Chondrocyte (in vitro differentiated cells): ENCODE results near the gene N4BP2L1. TPM values are rescaled to one million over a fixed set of nuclear protein-coding genes. Genes with fewer than 3 reads are reported as not detected.

Source experiments
- DNase-seq: peaks from one replicate; pipeline ENCODE4 v3.0.0; 2021; ENCODE audit warnings: mixed read lengths, low spot score
- H3K27ac Mint-ChIP-seq: one replicate; pipeline ENCODE4 v1.8.0; 2021; ENCODE audit warnings: mild to moderate bottlenecking, moderate library complexity, mixed read lengths; ENCODE audit not compliant: unreplicated experiment
- H3K27me3 Mint-ChIP-seq: 2 replicates; pipeline ENCODE4 v1.8.0; 2021; ENCODE audit warnings: low read depth, mixed read lengths
- H3K36me3 Mint-ChIP-seq: 2 replicates; pipeline ENCODE4 v1.8.0; 2021; ENCODE audit warnings: low read depth, mixed read lengths
- H3K4me1 Mint-ChIP-seq: 2 replicates; pipeline ENCODE4 v1.8.0; 2021; ENCODE audit warnings: low read depth, mild to moderate bottlenecking, mixed read lengths
- H3K4me3 Mint-ChIP-seq: one replicate; pipeline ENCODE4 v1.8.0; 2021; ENCODE audit warnings: mild to moderate bottlenecking, moderate library complexity, mixed read lengths; ENCODE audit not compliant: unreplicated experiment
- H3K9me3 Mint-ChIP-seq: 2 replicates; pipeline ENCODE4 v1.8.0; 2021; ENCODE audit warnings: low read depth, mixed read lengths
- CTCF ChIP-seq: fragments of 200-600 bp; sonication (generic); IDR thresholded peaks from 2 replicates; pipeline ENCODE4 v1.5.0; 2021; ENCODE audit warnings: antibody characterized with exemption, mild to moderate bottlenecking, moderate library complexity
- total RNA-seq: library from RNA; stranded (reverse); gene quantifications from 3 replicates; pipeline ENCODE4 v1.2.1, GENCODE V29; 2021

The N4BP2L1 gene
- total RNA-seq, 1 donor from 2014 or later, result 3.3 TPM

- TF ChIP-seq CTCF, result no peak
- Mint-ChIP-seq H3K27me3 (no peaks in the 10 kb centered on the region), H3K4me3 (no peak overlapping the region), H3K27ac (no peak overlapping the region), H3K4me1 (no peaks in the 10 kb centered on the region), H3K36me3 (no peaks in the 10 kb centered on the region), H3K9me3 (no peaks in the 10 kb centered on the region)
- DNase-seq, result no peak
Observed at GRCh38 chr13:32390484-32390883, 37.4 kb downstream of the N4BP2L1 start.

- Mint-ChIP-seq H3K36me3 (no peaks in the 10 kb centered on the region), H3K27me3 (no peaks in the 10 kb centered on the region), H3K27ac (no peak overlapping the region)
Observed at GRCh38 chr13:32390048-32390447, 37.9 kb downstream of the N4BP2L1 start.

GRCh38 chr13:32385410-32385809 is 42.5 kb downstream of the N4BP2L1 start:
- no peaks in the 10 kb centered on the region for H3K9me3 Mint-ChIP-seq
- no peak for DNase-seq
- H3K27ac Mint-ChIP-seq, result no peak overlapping the region
- H3K4me1 Mint-ChIP-seq, result no peaks in the 10 kb centered on the region
- H3K36me3 Mint-ChIP-seq, result no peaks in the 10 kb centered on the region
- TF ChIP-seq CTCF, result no peak
- H3K27me3 Mint-ChIP-seq, result no peaks in the 10 kb centered on the region
- H3K4me3 Mint-ChIP-seq, result no peak overlapping the region

More at GRCh38 chr13:32390048-32390447, 37.9 kb downstream of the N4BP2L1 start:
- H3K9me3 Mint-ChIP-seq, result no peaks in the 10 kb centered on the region
- no peak overlapping the region for H3K4me3 Mint-ChIP-seq
- DNase-seq, result no peak
- TF ChIP-seq CTCF, result no peak
- no peaks in the 10 kb centered on the region for H3K4me1 Mint-ChIP-seq

GRCh38 chr13:32384702-32385101 is 43.2 kb downstream of the N4BP2L1 start:
- no peaks in the 10 kb centered on the region for H3K9me3 Mint-ChIP-seq
- DNase-seq, result no peak
- no peaks in the 10 kb centered on the region for H3K36me3 Mint-ChIP-seq
- no peaks in the 10 kb centered on the region for H3K27me3 Mint-ChIP-seq
- TF ChIP-seq CTCF, result no peak
- H3K4me3 Mint-ChIP-seq, result no peak overlapping the region
- no peaks in the 10 kb centered on the region for H3K4me1 Mint-ChIP-seq
- H3K27ac Mint-ChIP-seq, result no peak overlapping the region

- H3K27me3 Mint-ChIP-seq, result no peaks in the 10 kb centered on the region
- H3K9me3 Mint-ChIP-seq, result no peaks in the 10 kb centered on the region
- H3K4me3 Mint-ChIP-seq, result no peak overlapping the region
- no peaks in the 10 kb centered on the region for H3K36me3 Mint-ChIP-seq
- H3K27ac Mint-ChIP-seq, result no peak overlapping the region
- TF ChIP-seq CTCF, result no peak
- no peaks in the 10 kb centered on the region for H3K4me1 Mint-ChIP-seq
- DNase-seq, result no peak
Observed at GRCh38 chr13:32383836-32384618, 43.9 kb downstream of the N4BP2L1 start.
